ENCODE data around the gene ALG12.

DNA sequence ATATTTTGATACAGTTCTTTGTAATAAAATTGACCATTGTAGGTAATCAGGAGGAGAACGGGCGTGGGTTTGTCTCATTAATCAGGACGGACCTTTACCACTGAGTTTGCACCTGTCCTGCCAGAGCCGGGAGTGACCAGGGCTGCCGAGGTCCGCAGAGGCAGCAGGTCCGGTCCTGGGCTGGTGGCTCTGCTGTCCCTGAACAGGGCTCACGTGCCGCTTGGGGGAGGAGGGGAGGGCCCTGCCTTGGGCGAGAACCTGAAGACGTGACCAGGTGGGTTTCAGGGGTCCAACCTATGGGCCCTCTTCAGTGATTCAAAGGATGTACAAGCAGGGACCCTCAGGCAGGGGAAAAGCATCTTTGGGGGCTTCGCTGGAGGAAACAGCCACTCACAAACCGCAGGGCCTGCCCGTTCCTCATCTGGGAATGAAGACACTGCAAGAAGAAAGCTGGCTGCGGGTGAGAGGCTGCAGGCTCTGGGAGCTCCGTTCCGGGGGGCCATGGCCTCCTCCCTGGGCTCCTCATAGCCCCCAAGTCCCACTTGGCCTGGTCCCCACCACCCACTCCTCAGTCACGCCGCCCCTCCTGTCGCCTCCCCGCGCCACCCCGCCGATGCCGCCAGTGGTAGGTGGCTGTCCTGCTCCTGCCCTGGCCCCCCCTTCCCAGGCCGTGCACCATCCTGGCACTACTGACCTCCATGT, 9.4 kb upstream of the ALG12 start:
- TF ChIP-seq JUNB (IDR thresholded peaks at IDR 0.05; ENCODE audit: unreplicated experiment) (no peak), POLR2AphosphoS5 (IDR thresholded peaks at IDR 0.05; ENCODE audit: low read depth) (no peak), EZH2 (IDR thresholded peaks at IDR 0.05; ENCODE audit: low read depth, unreplicated experiment) (no peak), EZH2phosphoT487 (IDR thresholded peaks at IDR 0.05; ENCODE audit: unreplicated experiment) (no peak), CREB1 (CRISPR knock-in tag; IDR thresholded peaks at IDR 0.05; ENCODE audit: low read depth) (no peak)
- TF ChIP-seq, protein P1, sequence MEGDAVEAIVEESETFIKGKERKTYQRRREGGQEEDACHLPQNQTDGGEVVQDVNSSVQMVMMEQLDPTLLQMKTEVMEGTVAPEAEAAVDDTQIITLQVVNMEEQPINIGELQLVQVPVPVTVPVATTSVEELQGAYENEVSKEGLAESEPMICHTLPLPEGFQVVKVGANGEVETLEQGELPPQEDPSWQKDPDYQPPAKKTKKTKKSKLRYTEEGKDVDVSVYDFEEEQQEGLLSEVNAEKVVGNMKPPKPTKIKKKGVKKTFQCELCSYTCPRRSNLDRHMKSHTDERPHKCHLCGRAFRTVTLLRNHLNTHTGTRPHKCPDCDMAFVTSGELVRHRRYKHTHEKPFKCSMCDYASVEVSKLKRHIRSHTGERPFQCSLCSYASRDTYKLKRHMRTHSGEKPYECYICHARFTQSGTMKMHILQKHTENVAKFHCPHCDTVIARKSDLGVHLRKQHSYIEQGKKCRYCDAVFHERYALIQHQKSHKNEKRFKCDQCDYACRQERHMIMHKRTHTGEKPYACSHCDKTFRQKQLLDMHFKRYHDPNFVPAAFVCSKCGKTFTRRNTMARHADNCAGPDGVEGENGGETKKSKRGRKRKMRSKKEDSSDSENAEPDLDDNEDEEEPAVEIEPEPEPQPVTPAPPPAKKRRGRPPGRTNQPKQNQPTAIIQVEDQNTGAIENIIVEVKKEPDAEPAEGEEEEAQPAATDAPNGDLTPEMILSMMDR (conservative IDR thresholded peaks at IDR 0.05; ENCODE audit: low read depth in 2 of 2): no peak
- TF ChIP-seq, protein P2, sequence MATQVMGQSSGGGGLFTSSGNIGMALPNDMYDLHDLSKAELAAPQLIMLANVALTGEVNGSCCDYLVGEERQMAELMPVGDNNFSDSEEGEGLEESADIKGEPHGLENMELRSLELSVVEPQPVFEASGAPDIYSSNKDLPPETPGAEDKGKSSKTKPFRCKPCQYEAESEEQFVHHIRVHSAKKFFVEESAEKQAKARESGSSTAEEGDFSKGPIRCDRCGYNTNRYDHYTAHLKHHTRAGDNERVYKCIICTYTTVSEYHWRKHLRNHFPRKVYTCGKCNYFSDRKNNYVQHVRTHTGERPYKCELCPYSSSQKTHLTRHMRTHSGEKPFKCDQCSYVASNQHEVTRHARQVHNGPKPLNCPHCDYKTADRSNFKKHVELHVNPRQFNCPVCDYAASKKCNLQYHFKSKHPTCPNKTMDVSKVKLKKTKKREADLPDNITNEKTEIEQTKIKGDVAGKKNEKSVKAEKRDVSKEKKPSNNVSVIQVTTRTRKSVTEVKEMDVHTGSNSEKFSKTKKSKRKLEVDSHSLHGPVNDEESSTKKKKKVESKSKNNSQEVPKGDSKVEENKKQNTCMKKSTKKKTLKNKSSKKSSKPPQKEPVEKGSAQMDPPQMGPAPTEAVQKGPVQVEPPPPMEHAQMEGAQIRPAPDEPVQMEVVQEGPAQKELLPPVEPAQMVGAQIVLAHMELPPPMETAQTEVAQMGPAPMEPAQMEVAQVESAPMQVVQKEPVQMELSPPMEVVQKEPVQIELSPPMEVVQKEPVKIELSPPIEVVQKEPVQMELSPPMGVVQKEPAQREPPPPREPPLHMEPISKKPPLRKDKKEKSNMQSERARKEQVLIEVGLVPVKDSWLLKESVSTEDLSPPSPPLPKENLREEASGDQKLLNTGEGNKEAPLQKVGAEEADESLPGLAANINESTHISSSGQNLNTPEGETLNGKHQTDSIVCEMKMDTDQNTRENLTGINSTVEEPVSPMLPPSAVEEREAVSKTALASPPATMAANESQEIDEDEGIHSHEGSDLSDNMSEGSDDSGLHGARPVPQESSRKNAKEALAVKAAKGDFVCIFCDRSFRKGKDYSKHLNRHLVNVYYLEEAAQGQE (IDR thresholded peaks at IDR 0.05; ENCODE audit: unreplicated experiment): no peak

All from GM23338 (cell line).